H1 (cell line): ENCODE measurements around the gene FAM163A. TPM values are rescaled to one million over a fixed set of nuclear protein-coding genes. Genes with fewer than 3 reads are reported as not detected.

Experiments used
- CTCF ChIA-PET: fragments of 300-600 bp; sonication (Branson Sonifier 250); formaldehyde crosslinking; loops from one replicate; lab custom pipeline; 2021; ENCODE audit not compliant: partially characterized antibody; lab: Charles Lee
- POLR2A ChIA-PET: fragments of 300-600 bp; sonication (Branson Sonifier 250); formaldehyde crosslinking; loops from one replicate; lab custom pipeline; 2021; ENCODE audit warnings: inconsistent platforms; ENCODE audit not compliant: partially characterized antibody; lab: Charles Lee
- DNase-seq, 2 experiments: peaks; one replicate each; pipeline versions ENCODE4 v3.0.0 to v3.0.0-alpha.2; 2010 to 2022; ENCODE audit warnings: low spot score in 2 of 2, low read depth in 1 of 2, mixed read lengths in 1 of 2
- FAIRE-seq: peaks from 2 replicates; lab custom pipeline; 2011; peaks lifted over from hg19 to GRCh38; lab: Jason Lieb, UNC
- H2AFZ ChIP-seq: 2 replicates; pipeline ENCODE4 v1.8.1; 2012; ENCODE audit warnings: low read length, inconsistent platforms
- H2AK5ac ChIP-seq: 2 replicates; pipeline ENCODE4 v1.6.1; 2013; ENCODE audit warnings: low read depth, low read length
- H2BK120ac ChIP-seq: replicated peaks from 2 replicates; pipeline ENCODE3; 2013; ENCODE audit warnings: low read depth, low read length, inconsistent platforms
- H2BK12ac ChIP-seq: 2 replicates; pipeline ENCODE4 v1.6.1; 2013; ENCODE audit warnings: low read depth, low read length
- H2BK15ac ChIP-seq: 2 replicates; pipeline ENCODE4 v1.6.1; 2013; ENCODE audit warnings: low read length
- H2BK20ac ChIP-seq: 2 replicates; pipeline ENCODE4 v1.6.1; 2013; ENCODE audit warnings: low read length
- H2BK5ac ChIP-seq: 2 replicates; pipeline ENCODE4 v1.6.1; 2013; ENCODE audit warnings: low read depth, low read length
- H3K14ac ChIP-seq: 2 replicates; pipeline ENCODE4 v1.6.1; 2013; ENCODE audit warnings: inconsistent platforms; ENCODE audit not compliant: insufficient read length
- H3K18ac ChIP-seq: 2 replicates; pipeline ENCODE4 v1.6.1; 2013; ENCODE audit warnings: low read length; ENCODE audit errors: extremely low read depth
- H3K23ac ChIP-seq: 2 replicates; pipeline ENCODE4 v1.6.1; 2013; ENCODE audit warnings: inconsistent platforms; ENCODE audit not compliant: insufficient read length
- H3K23me2 ChIP-seq: 2 replicates; pipeline ENCODE4 v1.6.1; 2013; ENCODE audit warnings: low read depth, low read length
- H3K27ac ChIP-seq: 2 replicates; pipeline ENCODE4 v1.6.1; 2011; ENCODE audit warnings: low read depth, low read length, inconsistent platforms
- H3K27me3 ChIP-seq, 4 experiments: replicated peaks in 1 of 4; 1 replicate in 1 of 4; 2 replicates in 3 of 4; pipeline versions ENCODE4 v1.6.1 to v1.8.1; 2011 to 2013; ENCODE audit warnings: low read length in 3 of 4, mild to moderate bottlenecking in 3 of 4, inconsistent platforms in 2 of 4, mixed read lengths in 2 of 4, moderate library complexity in 1 of 4; ENCODE audit not compliant: control insufficient read depth in 3 of 4, insufficient read depth in 3 of 4; ENCODE audit errors: extremely low read depth in 1 of 4
- H3K36me3 ChIP-seq, 4 experiments: 2 replicates each; pipeline versions ENCODE4 v1.6.1 to v1.8.1; 2011 to 2013; ENCODE audit warnings: mild to moderate bottlenecking in 4 of 4, low read length in 3 of 4, moderate library complexity in 2 of 4, control low read depth in 1 of 4, inconsistent platforms in 1 of 4; ENCODE audit not compliant: insufficient read depth in 4 of 4, control insufficient read depth in 2 of 4
- H3K4ac ChIP-seq: replicated peaks from 2 replicates; pipeline ENCODE3; 2013; ENCODE audit warnings: low read length, low read depth, mixed read lengths, inconsistent platforms; ENCODE audit not compliant: insufficient read length
- H3K4me1 ChIP-seq, 4 experiments: replicated peaks in 1 of 4; 1 replicate in 1 of 4; 2 replicates in 3 of 4; pipeline versions ENCODE4 v1.6.1 to v1.8.1; 2011 to 2013; ENCODE audit warnings: low read length in 3 of 4, inconsistent platforms in 2 of 4, mixed read lengths in 1 of 4; ENCODE audit not compliant: insufficient read depth in 4 of 4, control insufficient read depth in 3 of 4
- H3K4me2 ChIP-seq, 2 experiments: 2 replicates each; pipeline versions ENCODE4 v1.6.1 to v1.8.1; 2011 to 2013; ENCODE audit warnings: low read depth in 2 of 2, low read length in 2 of 2, control low read depth in 1 of 2, inconsistent platforms in 1 of 2, mild to moderate bottlenecking in 1 of 2; ENCODE audit not compliant: insufficient read depth in 1 of 2
- H3K4me3 ChIP-seq, 4 experiments: fragments of 200-600, 300-600 bp in 1 of 4; sonication (generic), shearing (Covaris generic), sonication (Bioruptor Twin) in 1 of 4; 2 replicates each; pipeline versions ENCODE4 v1.5.1 to v1.8.1; 2011 to 2016; ENCODE audit warnings: low read length in 4 of 4, low read depth in 3 of 4, control low read depth in 2 of 4, inconsistent platforms in 2 of 4, mild to moderate bottlenecking in 2 of 4, mixed read lengths in 1 of 4, moderate library complexity in 1 of 4; ENCODE audit not compliant: insufficient read depth in 2 of 4; ENCODE audit errors: extremely low read depth in 1 of 4
- H3K56ac ChIP-seq: replicated peaks from 2 replicates; pipeline ENCODE3; 2013; ENCODE audit warnings: low read depth, mild to moderate bottlenecking, mixed read lengths, low read length, inconsistent platforms; ENCODE audit not compliant: insufficient read length
- H3K79me1 ChIP-seq: 2 replicates; pipeline ENCODE4 v1.6.1; 2013; ENCODE audit warnings: low read depth, low read length, control low read depth
- H3K79me2 ChIP-seq, 2 experiments: 2 replicates each; pipeline versions ENCODE4 v1.6.1 to v1.8.1; 2012 to 2013; ENCODE audit warnings: low read length in 2 of 2, mild to moderate bottlenecking in 2 of 2, inconsistent platforms in 1 of 2; ENCODE audit not compliant: insufficient read depth in 2 of 2, control insufficient read depth in 1 of 2
- H3K9ac ChIP-seq, 4 experiments: replicated peaks in 1 of 4; 1 replicate in 1 of 4; 2 replicates in 3 of 4; pipeline versions ENCODE4 v1.6.1 to v1.8.1; 2011 to 2013; ENCODE audit warnings: low read depth in 3 of 4, low read length in 3 of 4, control low read depth in 2 of 4, mild to moderate bottlenecking in 2 of 4, moderate library complexity in 2 of 4, inconsistent platforms in 1 of 4; ENCODE audit errors: extremely low read depth in 1 of 4
- H3K9me3 ChIP-seq, 2 experiments: 2 replicates each; pipeline versions ENCODE4 v1.6.1 to v1.8.1; 2012 to 2013; ENCODE audit warnings: mild to moderate bottlenecking in 2 of 2, moderate library complexity in 2 of 2, control low read depth in 1 of 2, inconsistent platforms in 1 of 2, low read depth in 1 of 2, low read length in 1 of 2, mixed read lengths in 1 of 2; ENCODE audit not compliant: insufficient read depth in 2 of 2
- H4K20me1 ChIP-seq, 2 experiments: replicated peaks in 1 of 2; 2 replicates each; pipeline versions ENCODE3 to v1.8.1; 2011 to 2013; ENCODE audit warnings: inconsistent platforms in 2 of 2, low read length in 2 of 2, mild to moderate bottlenecking in 1 of 2; ENCODE audit not compliant: insufficient read depth in 2 of 2, control insufficient read depth in 1 of 2
- H4K5ac ChIP-seq: 2 replicates; pipeline ENCODE4 v1.6.1; 2013; ENCODE audit warnings: low read length, low read depth, mixed read lengths, inconsistent platforms; ENCODE audit not compliant: insufficient read length
- H4K8ac ChIP-seq: 2 replicates; pipeline ENCODE4 v1.8.0; 2013; ENCODE audit warnings: mild to moderate bottlenecking, moderate library complexity, low read length, inconsistent platforms; ENCODE audit not compliant: insufficient read depth; ENCODE audit errors: extremely low read depth
- H4K91ac ChIP-seq: replicated peaks from 2 replicates; pipeline ENCODE3; 2013; ENCODE audit warnings: low read length, mixed read lengths, inconsistent platforms; ENCODE audit not compliant: insufficient read length
- TAF7 ChIP-seq: optimal IDR thresholded peaks from 2 replicates; pipeline ENCODE3; 2011; ENCODE audit warnings: low read depth, mild to moderate bottlenecking, inconsistent platforms, low read length, moderate library complexity, borderline replicate concordance
- ZNF274 ChIP-seq: IDR thresholded peaks from 2 replicates; pipeline ENCODE4 v1.7.0; 2012; ENCODE audit warnings: low read length, borderline replicate concordance; ENCODE audit errors: extremely low read depth
- polyA plus RNA-seq, 7 experiments: library from polyadenylated mRNA; depleted of rRNA in 3 of 7; stranded (reverse) in 5 of 7; unstranded in 2 of 7; fragments of >200 nt in 5 of 7; fragments of 200-250 nt in 2 of 7; gene quantifications; 1 replicate in 5 of 7; 2 replicates in 1 of 7; 4 replicates in 1 of 7; pipeline versions ENCODE4 v1.2.1 to v1.2.3, GENCODE V29; 2011 to 2013; ENCODE audit warnings: missing spikeins in 2 of 7, mixed read lengths in 2 of 7
- total RNA-seq: library from RNA; stranded (reverse); fragmentation: NEBNext Ultra II Directional; extraction: Animal tissue kit (Norgen Biotek cat#: 25700); gene quantifications from 2 replicates; pipeline ENCODE4 v1.2.1, GENCODE V29; 2021

The FAM163A gene
- total and polyA plus RNA-seq, 2 of the 8 experiments (the other 6 are each of a cell fraction or from before 2014, with no cell fraction given) = 0.13 to 0.18 TPM

DNA sequence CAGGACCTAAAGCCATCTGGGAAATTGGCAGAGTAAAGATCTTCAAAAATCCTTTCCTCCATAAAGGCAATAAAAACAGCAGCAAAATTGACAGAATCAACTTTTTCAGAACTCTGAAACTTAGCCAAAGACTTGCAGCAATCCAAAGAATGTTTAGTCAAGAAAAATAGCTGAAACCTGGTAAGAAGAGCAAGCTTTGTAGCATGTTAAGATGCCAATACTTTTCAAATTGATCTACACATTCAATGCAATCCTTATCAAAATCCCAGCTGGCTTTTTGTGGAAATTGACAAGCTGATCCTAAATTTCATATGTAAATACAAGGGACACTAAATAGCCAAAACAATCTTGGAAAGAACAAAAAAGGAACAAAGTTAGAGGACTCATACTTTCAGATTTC lies 23.8 kb upstream of the FAM163A start:
- no peak overlapping the region for H4K91ac ChIP-seq
- H2BK5ac ChIP-seq = no peak overlapping the region
- no peak overlapping the region for H3K9ac ChIP-seq
- no peak overlapping the region for H2BK120ac ChIP-seq
- DNase-seq = no peak
- no peak overlapping the region for H2BK12ac ChIP-seq
- H3K23me2 ChIP-seq = no peaks in the 10 kb centered on the region
- H3K14ac ChIP-seq = no peak overlapping the region
- CTCF ChIA-PET = interaction anchor here (0.7 to 2.4 kb wide), 8 partner anchors 10 to 885 kb away, joined by 3 to 12 read pairs (median 4); partner anchors contain the start of gene TDRD5
- H4K8ac ChIP-seq = no peak overlapping the region
- H2AFZ ChIP-seq = no peak overlapping the region
- H3K56ac ChIP-seq = no peak overlapping the region
- H2BK15ac ChIP-seq = no peak overlapping the region
- POLR2A ChIA-PET = no interaction called here
- no peak overlapping the region for H3K4ac ChIP-seq
- H4K20me1 ChIP-seq = no peaks in the 10 kb centered on the region
- H2BK20ac ChIP-seq = no peak overlapping the region
- H3K9me3 ChIP-seq = peaks cover 3 to 7% of the 10 kb centered on the region in 2 experiments; a peak in 1 of 4 replicates
- FAIRE-seq = no peak
- no peaks in the 10 kb centered on the region for H3K4me1 ChIP-seq
- no peaks in the 10 kb centered on the region for H3K79me1 ChIP-seq
- H3K4me2 ChIP-seq = no peak overlapping the region
- no peaks in the 10 kb centered on the region for H3K27me3 ChIP-seq
- no peak overlapping the region for H3K23ac ChIP-seq
- no peak overlapping the region for H3K18ac ChIP-seq
- H3K4me3 ChIP-seq = no peak overlapping the region
- H3K36me3 ChIP-seq = no peaks in the 10 kb centered on the region
- H3K27ac ChIP-seq = no peak overlapping the region
- TF ChIP-seq ZNF274 = peak; percentile 42; the same call in 1 of the 2 replicates
- no peak for TF ChIP-seq TAF7
- H2AK5ac ChIP-seq = no peak overlapping the region
- H3K79me2 ChIP-seq = no peaks in the 10 kb centered on the region
- no peak overlapping the region for H4K5ac ChIP-seq
